22Rv1 (cell line): Measurements from ENCODE around the gene SV2C.
A peak's percentile ranks its signal among the peaks of the same experiment; 100 is the strongest.

Experiments
- H3K27ac ChIP-seq: fragments of 450-650 bp; 2 replicates; pipeline ENCODE4 v1.5.1; 2017
- CTCF ChIP-seq: fragments of 450-650 bp; IDR thresholded peaks from 2 replicates; pipeline ENCODE4 v1.5.1; 2017; ENCODE audit warnings: mild to moderate bottlenecking
- ZFX ChIP-seq: fragments of 450-650 bp; IDR thresholded peaks from 2 replicates; pipeline ENCODE4 v1.6.1; 2017; ENCODE audit warnings: antibody characterized with exemption, borderline replicate concordance

The SV2C gene

GRCh38 chr5:76134646-76135045 lies 51.5 kb downstream of the SV2C start:
- H3K27ac ChIP-seq = no peak overlapping the region
- TF ChIP-seq CTCF (no peak), ZFX (no peak)

GRCh38 chr5:76137887-76138542 lies 54.8 kb downstream of the SV2C start:
- TF ChIP-seq CTCF (no peak), ZFX (no peak)
- H3K27ac ChIP-seq = no peak overlapping the region

GRCh38 chr5:76143884-76144283 lies 60.7 kb downstream of the SV2C start:
- H3K27ac ChIP-seq = no peak overlapping the region
- TF ChIP-seq ZFX (no peak), CTCF (no peak)

GRCh38 chr5:76144513-76145274 lies 61.5 kb downstream of the SV2C start:
- no peak for TF ChIP-seq ZFX
- TF ChIP-seq CTCF = no peak
- no peak overlapping the region for H3K27ac ChIP-seq

- no peak overlapping the region for H3K27ac ChIP-seq
- no peak for TF ChIP-seq ZFX
- TF ChIP-seq CTCF = peak; percentile 66
Observed at GRCh38 chr5:76145945-76146344, 62.8 kb downstream of the SV2C start.

GRCh38 chr5:76149636-76150035 lies 66.5 kb downstream of the SV2C start:
- TF ChIP-seq ZFX (no peak), CTCF (no peak)
- no peak overlapping the region for H3K27ac ChIP-seq

GRCh38 chr5:76152161-76152560 lies 69.0 kb downstream of the SV2C start:
- TF ChIP-seq CTCF (no peak), ZFX (no peak)
- no peak overlapping the region for H3K27ac ChIP-seq
